ENCODE measurements around the gene CDX2. TPM values are rescaled to one million over a fixed set of nuclear protein-coding genes. Genes with fewer than 3 reads are reported as not detected.

Gene CDX2
- total RNA-seq, 2 donors from 2014 or later: 0.09 to 0.34 TPM

GRCh38 chr13:27963491-27963890 lies 5.6 kb downstream of the CDX2 start:
- intact Hi-C loops (cut with DNase I): no loop called here

GRCh38 chr13:27962982-27963381 lies 6.1 kb downstream of the CDX2 start:
- WGBS: 76% methylated on average over 9 of the region's 9 CpGs
- H3K27ac ChIP-seq: no peak overlapping the region
- H3K4me1 ChIP-seq (replicated peaks): peaks cover 12% of the 10 kb centered on the region
- DNase-seq (ENCODE audit: low spot score): no peak
- no peaks in the 10 kb centered on the region for H3K9me3 ChIP-seq
- H3K27me3 ChIP-seq (replicated peaks; ENCODE audit: insufficient read depth): peaks cover 27% of the 10 kb centered on the region
- intact Hi-C loops (cut with DNase I): no loop called here
- no peak overlapping the region for H3K4me3 ChIP-seq
- no peak for TF ChIP-seq POLR2AphosphoS5 (IDR thresholded peaks at IDR 0.05)
- no peak for TF ChIP-seq POLR2A (IDR thresholded peaks at IDR 0.05)
- TF ChIP-seq CTCF (IDR thresholded peaks at IDR 0.05): no peak
- H3K36me3 ChIP-seq: no peaks in the 10 kb centered on the region

More at GRCh38 chr13:27963491-27963890, 5.6 kb downstream of the CDX2 start:
- Histone ChIP-seq H3K4me3 (no peak overlapping the region), H3K27me3 (replicated peaks; ENCODE audit: insufficient read depth) (peaks cover 32% of the 10 kb centered on the region), H3K9me3 (no peaks in the 10 kb centered on the region), H3K27ac (no peak overlapping the region), H3K36me3 (no peaks in the 10 kb centered on the region), H3K4me1 (replicated peaks) (peaks cover 12% of the 10 kb centered on the region)
- no peak for DNase-seq (ENCODE audit: low spot score)
- no peak for TF ChIP-seq POLR2A (IDR thresholded peaks at IDR 0.05)
- no peak for TF ChIP-seq CTCF (IDR thresholded peaks at IDR 0.05)
- no peak for TF ChIP-seq POLR2AphosphoS5 (IDR thresholded peaks at IDR 0.05)
- WGBS: 88% methylated on average over 3 of the region's 3 CpGs

GRCh38 chr13:27962128-27962841 lies 6.8 kb downstream of the CDX2 start:
- no peak for DNase-seq (ENCODE audit: low spot score)
- intact Hi-C loops (cut with DNase I): no loop called here
- WGBS: 83% methylated on average over 6 of the region's 6 CpGs
- no peaks in the 10 kb centered on the region for H3K36me3 ChIP-seq
- peaks cover 21% of the 10 kb centered on the region for H3K27me3 ChIP-seq (replicated peaks; ENCODE audit: insufficient read depth)
- H3K4me3 ChIP-seq: no peak overlapping the region
- no peak overlapping the region for H3K27ac ChIP-seq
- TF ChIP-seq POLR2A (IDR thresholded peaks at IDR 0.05): no peak
- no peak for TF ChIP-seq CTCF (IDR thresholded peaks at IDR 0.05)
- TF ChIP-seq POLR2AphosphoS5 (IDR thresholded peaks at IDR 0.05): no peak
- H3K9me3 ChIP-seq: no peaks in the 10 kb centered on the region
- H3K4me1 ChIP-seq (replicated peaks): peaks cover 12% of the 10 kb centered on the region

- Histone ChIP-seq H3K4me1 (replicated peaks) (peaks cover 7% of the 10 kb centered on the region), H3K27ac (no peak overlapping the region), H3K4me3 (peak overlapping the region in 1 of 2 donors; percentile 31), H3K27me3 (replicated peaks; ENCODE audit: insufficient read depth) (peaks cover 13% of the 10 kb centered on the region), H3K9me3 (no peaks in the 10 kb centered on the region), H3K36me3 (no peaks in the 10 kb centered on the region)
- no peak for DNase-seq (ENCODE audit: low spot score)
- intact Hi-C loops (cut with DNase I): no loop called here
- TF ChIP-seq POLR2A (IDR thresholded peaks at IDR 0.05) (no peak), CTCF (IDR thresholded peaks at IDR 0.05) (no peak), POLR2AphosphoS5 (IDR thresholded peaks at IDR 0.05) (no peak)
- WGBS: 12% methylated on average over 25 of the region's 25 CpGs
Measured at GRCh38 chr13:27961227-27962085, 7.7 kb downstream of the CDX2 start.
